ENCODE results near the gene SERPINA1. TPM values are rescaled to one million over a fixed set of nuclear protein-coding genes. Genes with fewer than 3 reads are reported as not detected.
A peak's percentile ranks its signal among the peaks of the same experiment; 100 is the strongest.

Gene SERPINA1
- total and polyA plus RNA-seq, 2 of the 13 experiments (the other 11 are each of a cell fraction or from before 2014, with no cell fraction given) = 3,266 to 11,015 TPM

- H4K20me1 ChIP-seq (ENCODE audit: insufficient read depth, low read length) = peaks cover 82% of the 10 kb centered on the region
- peak overlapping the region; percentile 96 for H3K4me2 ChIP-seq (ENCODE audit: low read depth, low read length)
- peak overlapping the region; percentile 93 for H3K9ac ChIP-seq (ENCODE audit: insufficient read depth, low read depth, low read length)
- no peaks in the 10 kb centered on the region; a peak in 1 of 5 replicates for H3K27me3 ChIP-seq (ENCODE audit: control insufficient read depth in 1 of 2, insufficient read depth in 2 of 2, low read length in 2 of 2)
- peak overlapping the region; percentile 69 to 92 (median 87) for H3K4me3 ChIP-seq (replicated peaks in 1 of 3; ENCODE audit: insufficient read depth in 1 of 3, low read depth in 2 of 3, low read length in 3 of 3)
- peaks cover 81% of the 10 kb centered on the region for H3K4me1 ChIP-seq (ENCODE audit: insufficient read depth, low read length)
- WGBS (ENCODE audit: low lambda C conversion rate) = 27% methylated on average over 5 of the region's 7 CpGs
- H3K27ac ChIP-seq (ENCODE audit: extremely low read length, insufficient read depth, low read length) = peak overlapping the region; percentile 90
- FAIRE-seq = no peak
- no TSS peak for BruUV-seq (replicated peaks)
- ChIA-PET POLR2A (interaction anchor here (1.1 to 7.4 kb wide), 6 partner anchors 8 to 62 kb away, joined by 5 to 180 read pairs (median 68); partner anchors contain the start of gene SERPINA6), CTCF (ENCODE audit: low intra/inter-chr PET ratio, low total read pairs) (no interaction called here)
- no peaks in the 10 kb centered on the region for H3K9me3 ChIP-seq (ENCODE audit: low read length)
- ATAC-seq = no peak
- no peak for DNase-seq (ENCODE audit: low spot score)
- peaks cover 74% of the 10 kb centered on the region for H3K79me2 ChIP-seq (ENCODE audit: insufficient read depth, low read length)
- intact Hi-C loops (cut with micrococcal nuclease; ENCODE audit: unreplicated experiment) = no loop called here
- H3K36me3 ChIP-seq (replicated peaks in 1 of 2; ENCODE audit: control insufficient read depth in 1 of 2, insufficient read depth in 2 of 2, low read length in 2 of 2) = peaks cover 31 to 61% of the 10 kb centered on the region in 2 experiments
- in situ Hi-C loops (cut with HindIII; ENCODE audit: extremely low pct_ligation_motif_present, low pct_unique_long_range_greater_than_20kb) = no loop called here
- no peak overlapping the region for H2AFZ ChIP-seq (ENCODE audit: low read length)
- TF ChIP-seq AHDC1 (CRISPR knock-in tag; IDR thresholded peaks at IDR 0.05; ENCODE audit: borderline replicate concordance) = 0 out of 2 replicates have a peak, but pooled peaks have one; percentile 7
- no peak for TF ChIP-seq ZEB1 (IDR thresholded peaks at IDR 0.05; ENCODE audit: insufficient replicate concordance, low read depth)
- no peak for TF ChIP-seq ZBTB37 (CRISPR knock-in tag; IDR thresholded peaks at IDR 0.05)
- no peak for TF ChIP-seq ZNF569 (CRISPR knock-in tag; IDR thresholded peaks at IDR 0.05; ENCODE audit: borderline replicate concordance)
- TF ChIP-seq AGO2 (optimal IDR thresholded peaks at IDR 0.05; ENCODE audit: low read depth, low read length) = peak; percentile 79
- no peak for TF ChIP-seq CEBPZ (IDR thresholded peaks at IDR 0.05; ENCODE audit: low read length)
- TF ChIP-seq MTF1 (CRISPR knock-in tag; IDR thresholded peaks at IDR 0.05) = no peak
- TF ChIP-seq ZNF619 (CRISPR knock-in tag; IDR thresholded peaks at IDR 0.05) = no peak
- 0 out of 2 replicates have a peak, but pooled peaks have one; percentile 11 for TF ChIP-seq ZFY (CRISPR knock-in tag; IDR thresholded peaks at IDR 0.05)
- TF ChIP-seq HNF4A (CRISPR knock-in tag; IDR thresholded peaks at IDR 0.05) = no peak
- TF ChIP-seq DZIP1 (CRISPR knock-in tag; IDR thresholded peaks at IDR 0.05) = no peak
These were observed 4.1 kb downstream of the SERPINA1 start for GRCh38 chr14:94384342-94384741.
